Measurements from ENCODE around the gene MAP2K5. TPM values are rescaled to one million over a fixed set of nuclear protein-coding genes. Genes with fewer than 3 reads are reported as not detected.

The MAP2K5 gene
- total RNA-seq, 4 donors from 2014 or later, result 7.2 to 14.2 (median 9.3) TPM

DNA sequence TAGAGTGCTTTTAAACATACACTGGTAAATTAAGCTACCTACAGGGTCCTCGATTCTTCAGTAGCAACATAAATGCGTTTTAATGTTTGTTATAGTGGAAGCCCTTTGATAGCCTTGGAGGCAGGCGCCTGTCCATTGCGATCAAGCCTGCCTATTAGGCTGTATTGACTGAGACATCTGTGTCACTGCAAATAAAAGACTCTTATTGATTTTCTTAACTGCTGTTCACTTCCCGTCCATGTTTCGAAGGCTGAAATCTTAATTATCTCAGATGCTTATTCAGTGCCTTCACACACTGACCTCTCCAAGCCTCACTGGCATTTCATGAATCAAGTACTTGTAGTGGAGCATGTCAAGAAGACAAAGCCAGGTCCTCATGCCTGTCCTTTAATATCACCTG is 51.1 kb downstream of the MAP2K5 start:
- no peak for DNase-seq (ENCODE audit: low spot score)
- TF ChIP-seq CTCF (IDR thresholded peaks at IDR 0.05), result no peak
- no peak for ATAC-seq (ENCODE audit: low FRiP score)

DNA sequence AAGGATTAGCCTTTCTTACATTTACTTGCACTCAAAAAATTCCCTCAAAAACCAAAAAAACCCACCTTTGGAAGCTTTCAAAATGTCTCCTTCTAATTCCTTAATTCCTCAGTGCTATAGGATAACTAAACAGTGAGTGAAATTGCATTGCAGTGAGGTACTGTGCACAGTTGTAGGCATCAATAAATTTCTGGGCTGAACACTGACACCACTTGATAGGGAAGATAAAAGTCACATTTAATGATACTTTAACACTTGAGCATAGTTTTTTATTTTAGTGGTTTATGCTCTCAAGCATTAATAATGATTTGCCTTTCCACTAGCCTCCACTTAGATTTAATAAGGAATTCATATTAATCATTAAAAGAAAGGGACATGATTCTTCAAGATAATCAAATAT is 52.3 kb downstream of the MAP2K5 start:
- TF ChIP-seq CTCF (IDR thresholded peaks at IDR 0.05), result no peak
- DNase-seq (ENCODE audit: low spot score), result no peak
- no peak for ATAC-seq (ENCODE audit: low FRiP score)

- TF ChIP-seq CTCF (IDR thresholded peaks at IDR 0.05), result no peak
- DNase-seq (ENCODE audit: low spot score) (no peak), ATAC-seq (ENCODE audit: low FRiP score) (no peak)
Observed at GRCh38 chr15:67595572-67595971, 53.1 kb downstream of the MAP2K5 start.

DNA sequence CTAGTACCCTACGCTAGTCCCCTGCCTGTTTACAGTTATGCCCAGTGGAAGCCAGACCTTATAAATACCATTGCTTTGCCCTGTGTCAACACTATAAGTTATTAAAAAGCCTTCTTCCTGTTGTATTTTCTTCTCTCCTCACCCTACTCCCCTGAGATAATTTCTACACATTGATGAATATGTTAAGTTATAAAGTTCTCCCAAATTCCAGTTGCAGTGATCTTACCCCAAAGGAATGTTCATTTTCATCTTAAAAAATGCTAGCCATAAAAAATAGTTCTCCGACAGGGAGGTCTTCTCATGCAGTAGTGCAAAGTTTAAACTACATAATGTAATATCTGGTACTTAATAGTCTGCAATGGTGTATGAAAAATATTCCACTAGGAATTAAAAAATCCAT is 58.6 kb downstream of the MAP2K5 start:
- TF ChIP-seq CTCF (IDR thresholded peaks at IDR 0.05), result no peak
- DNase-seq (ENCODE audit: low spot score) (no peak), ATAC-seq (ENCODE audit: low FRiP score) (no peak)

GRCh38 chr15:67603063-67603462 is 60.6 kb downstream of the MAP2K5 start:
- DNase-seq (ENCODE audit: low spot score) (no peak), ATAC-seq (ENCODE audit: low FRiP score) (no peak)
- no peak for TF ChIP-seq CTCF (IDR thresholded peaks at IDR 0.05)

GRCh38 chr15:67605871-67606270 is 63.4 kb downstream of the MAP2K5 start:
- ATAC-seq (ENCODE audit: low FRiP score) (no peak), DNase-seq (ENCODE audit: low spot score) (no peak)
- TF ChIP-seq CTCF (IDR thresholded peaks at IDR 0.05), result no peak

DNA sequence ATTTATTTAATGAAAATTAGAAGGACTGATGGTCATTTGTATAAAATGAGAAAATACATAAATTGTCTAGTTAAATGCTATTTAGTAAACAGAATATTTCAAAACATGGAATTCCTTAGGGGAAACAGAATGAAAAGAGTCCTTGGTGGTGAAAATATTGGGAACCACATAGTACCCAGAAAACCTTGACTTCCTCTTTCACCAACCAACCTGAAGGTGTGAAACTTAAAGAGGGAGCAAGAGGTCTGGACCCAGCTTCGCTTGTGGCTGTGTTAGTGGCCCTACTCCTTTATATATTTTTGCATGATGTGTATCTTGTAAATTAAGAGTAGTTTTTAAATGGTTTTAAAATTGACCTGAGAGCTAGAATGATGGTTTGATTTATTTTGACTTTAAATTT is 64.2 kb downstream of the MAP2K5 start:
- DNase-seq (ENCODE audit: low spot score), result no peak
- no peak for ATAC-seq (ENCODE audit: low FRiP score)
- TF ChIP-seq CTCF (IDR thresholded peaks at IDR 0.05), result no peak

All from omental fat pad (tissue), 4 donors.